Retinal pigment epithelial cell (primary cell): Measurements from ENCODE around the gene CFL2.
"Not testable (repeated sequence)": the region's sequence is repeated elsewhere in the genome, so short reads cannot be mapped to it uniquely, and the experiment has no call there.

Source experiments
- DNase-seq: peaks from one replicate; pipeline ENCODE4 v3.0.0-alpha.2; 2010; ENCODE audit warnings: low read depth
- H3K4me3 ChIP-seq: 2 replicates; pipeline ENCODE4 v1.5.1; 2011; ENCODE audit warnings: mild to moderate bottlenecking, low read length, control low read depth, moderate library complexity
- CTCF ChIP-seq: conservative IDR thresholded peaks from 2 replicates; pipeline ENCODE4 v1.5.1; 2011; ENCODE audit warnings: low read depth, low read length, control low read depth, inconsistent platforms

The CFL2 gene

GRCh38 chr14:34742270-34743115 lies 28.1 kb upstream of the CFL2 start:
- H3K4me3 ChIP-seq: no peak overlapping the region
- no peak for DNase-seq
- no peak for TF ChIP-seq CTCF

GRCh38 chr14:34741840-34742239 lies 27.4 kb upstream of the CFL2 start:
- no peak for DNase-seq
- no peak for TF ChIP-seq CTCF
- H3K4me3 ChIP-seq: no peak overlapping the region

- not testable (repeated sequence) for H3K4me3 ChIP-seq
- peak; percentile 24 for DNase-seq
Observed at GRCh38 chr14:34740139-34740538, 25.7 kb upstream of the CFL2 start.

- not testable (repeated sequence) for H3K4me3 ChIP-seq, DNase-seq
Observed at GRCh38 chr14:34737079-34737478, 22.7 kb upstream of the CFL2 start.

- H3K4me3 ChIP-seq: no peak overlapping the region
- TF ChIP-seq CTCF: no peak
- DNase-seq: peak; percentile 57
Observed at GRCh38 chr14:34733245-34733644, 18.9 kb upstream of the CFL2 start.

- H3K4me3 ChIP-seq: no peak overlapping the region
- no peak for TF ChIP-seq CTCF
- no peak for DNase-seq
Observed at GRCh38 chr14:34732802-34733201, 18.4 kb upstream of the CFL2 start.

GRCh38 chr14:34723867-34724266 lies 9.5 kb upstream of the CFL2 start:
- H3K4me3 ChIP-seq: no peak overlapping the region
- DNase-seq: no peak
- no peak for TF ChIP-seq CTCF

- peak; percentile 80 for TF ChIP-seq CTCF
- no peak for DNase-seq
- no peak overlapping the region for H3K4me3 ChIP-seq
Observed at GRCh38 chr14:34722723-34723545, 8.5 kb upstream of the CFL2 start.
